Naive thymus-derived CD4-positive, alpha-beta T cell (primary cell): ENCODE results near the gene FASTKD3. TPM values are rescaled to one million over a fixed set of nuclear protein-coding genes. Genes with fewer than 3 reads are reported as not detected.

Experiments
- ATAC-seq: fragments of 150-1000 bp; cut with Tn5 transposase; 2 replicates; pipeline ENCODE4 v1.10.0; 2021; ENCODE audit warnings: mild to moderate bottlenecking, moderate library complexity
- CTCF ChIA-PET: fragments of 350-600 bp; sonication (Branson Sonifier 250); formaldehyde crosslinking; loops from one replicate; lab custom pipeline; 2021; ENCODE audit warnings: antibody characterized with exemption; lab: Charles Lee
- POLR2A ChIA-PET: fragments of 350-600 bp; sonication (Branson Sonifier 250); formaldehyde crosslinking; loops from one replicate; lab custom pipeline; 2021; ENCODE audit warnings: antibody characterized with exemption, inconsistent platforms; lab: Charles Lee
- DNase-seq, 9 donors: peaks; one replicate each; pipeline versions ENCODE4 v3.0.0 to v3.0.0-alpha.2; 2020 to 2022; ENCODE audit warnings: mixed read lengths in 1 of 9
- H3K27ac ChIP-seq: one replicate; pipeline ENCODE4 v1.7.0; 2013; ENCODE audit warnings: mild to moderate bottlenecking, low read depth, low read length, moderate library complexity
- H3K27me3 ChIP-seq, 2 donors: one replicate each; pipeline ENCODE4 v1.7.0; 2013; ENCODE audit warnings: low read length in 2 of 2, mild to moderate bottlenecking in 2 of 2, moderate library complexity in 2 of 2; ENCODE audit not compliant: control insufficient read depth in 2 of 2, insufficient read depth in 2 of 2
- H3K36me3 ChIP-seq, 3 experiments: 1 replicate in 2 of 3; 2 replicates in 1 of 3; pipeline ENCODE4 v1.7.0; 2013; ENCODE audit warnings: low read length in 3 of 3, mild to moderate bottlenecking in 3 of 3, moderate library complexity in 1 of 3; ENCODE audit not compliant: insufficient read depth in 3 of 3, control insufficient read depth in 2 of 3
- H3K4me1 ChIP-seq, 2 donors: one replicate each; pipeline ENCODE4 v1.7.0; 2013; ENCODE audit warnings: low read length in 2 of 2, mild to moderate bottlenecking in 2 of 2, moderate library complexity in 1 of 2; ENCODE audit not compliant: control insufficient read depth in 2 of 2, insufficient read depth in 2 of 2
- H3K4me3 ChIP-seq: 2 replicates; pipeline ENCODE4 v1.7.0; 2013; ENCODE audit warnings: mild to moderate bottlenecking, low read length
- H3K9me3 ChIP-seq, 3 experiments: 1 replicate in 2 of 3; 2 replicates in 1 of 3; pipeline ENCODE4 v1.7.0; 2013; ENCODE audit warnings: low read length in 3 of 3; ENCODE audit not compliant: control insufficient read depth in 2 of 3
- H3K27ac Mint-ChIP-seq, 9 donors: one replicate each; pipeline ENCODE4 v1.8.0; 2020 to 2022; ENCODE audit warnings: mixed read lengths in 9 of 9, mild to moderate bottlenecking in 8 of 9, moderate library complexity in 5 of 9, inconsistent platforms in 2 of 9
- H3K27me3 Mint-ChIP-seq, 5 donors: one replicate each; pipeline ENCODE4 v1.8.0; 2021 to 2022; ENCODE audit warnings: mixed read lengths in 5 of 5, mild to moderate bottlenecking in 1 of 5
- H3K36me3 Mint-ChIP-seq, 5 donors: one replicate each; pipeline ENCODE4 v1.8.0; 2020 to 2022; ENCODE audit warnings: mixed read lengths in 5 of 5, mild to moderate bottlenecking in 3 of 5, inconsistent platforms in 1 of 5
- H3K4me1 Mint-ChIP-seq, 7 donors: one replicate each; pipeline ENCODE4 v1.8.0; 2020 to 2022; ENCODE audit warnings: mixed read lengths in 7 of 7, mild to moderate bottlenecking in 3 of 7, inconsistent platforms in 1 of 7
- H3K4me3 Mint-ChIP-seq, 10 donors: one replicate each; pipeline ENCODE4 v1.8.0; 2020 to 2022; ENCODE audit warnings: mild to moderate bottlenecking in 10 of 10, mixed read lengths in 10 of 10, moderate library complexity in 6 of 10, inconsistent platforms in 2 of 10
- H3K9me3 Mint-ChIP-seq, 11 donors: one replicate each; pipeline ENCODE4 v1.8.0; 2020 to 2022; ENCODE audit warnings: mixed read lengths in 11 of 11, mild to moderate bottlenecking in 4 of 11, inconsistent platforms in 1 of 11, moderate library complexity in 1 of 11
- intact Hi-C, 2 donors: fragments of 100-400 bp; cut with micrococcal nuclease; formaldehyde crosslinking; loops; one replicate each; pipeline ENCODE4 v1.15.1; 2023
- polyA plus RNA-seq, 2 donors: library from polyadenylated mRNA; unstranded; fragments of 300-500 nt; fragmentation: Illumina TruSeq; gene quantifications; one replicate each; pipeline ENCODE4 v1.2.3, GENCODE V29; 2021
- total RNA-seq, 6 experiments: library from RNA in 5 of 6; stranded (reverse) in 5 of 6; gene quantifications; 1 replicate in 5 of 6; 2 replicates in 1 of 6; pipeline ENCODE4 v1.2.3 and lab custom pipeline; 2021 to 2026

FASTKD3 gene
- total and polyA plus RNA-seq, 7 experiments from 2014 or later: 4.2 to 15.3 (median 10.0) TPM

- peaks cover 0 to 2% (median 0%) of the 10 kb centered on the region in 11 donors for H3K9me3 Mint-ChIP-seq
- Histone ChIP-seq H3K4me1 (peaks cover 33 to 39% of the 10 kb centered on the region in 2 donors), H3K9me3 (no peaks in the 10 kb centered on the region), H3K27ac (peak overlapping the region; percentile 87), H3K27me3 (no peaks in the 10 kb centered on the region), H3K36me3 (peaks cover 0 to 11% (median 9%) of the 10 kb centered on the region in 3 experiments), H3K4me3 (peak overlapping the region; percentile 75)
- POLR2A ChIA-PET: interaction anchor here (1.9 to 2.2 kb wide), 3 partner anchors 8 to 12 kb away, joined by 7 to 9 read pairs (median 7); no protein-coding TSS in a partner anchor
- H3K4me3 Mint-ChIP-seq: peak overlapping the region; percentile 88 to 100 (median 96)
- H3K27me3 Mint-ChIP-seq: no peaks in the 10 kb centered on the region
- ATAC-seq: no peak
- peaks cover 53 to 79% (median 77%) of the 10 kb centered on the region in 7 donors for H3K4me1 Mint-ChIP-seq
- peak in 1 of 9 donors; percentile 9 for DNase-seq
- H3K27ac Mint-ChIP-seq: peak overlapping the region; percentile 66 to 97 (median 88)
- intact Hi-C loops: loop anchor here (2.0 to 5.0 kb wide), 5 partner anchors 18 to 1490 kb away; partner anchors contain the start of genes MED10 (in 2 of the 2), NSUN2 (in 2 of the 2) and SRD5A1 (in 2 of the 2)
- peaks cover 0 to 18% (median 6%) of the 10 kb centered on the region in 5 donors for H3K36me3 Mint-ChIP-seq
- CTCF ChIA-PET: interaction anchor here (2.1 kb wide), 1 partner anchor 19 kb away, joined by 7 read pairs; no protein-coding TSS in a partner anchor
These were observed 431 bp downstream of the FASTKD3 start for GRCh38 chr5:7868427-7868772.

GRCh38 chr5:7867260-7867659 lies 1.6 kb downstream of the FASTKD3 start:
- no peaks in the 10 kb centered on the region for H3K27me3 Mint-ChIP-seq
- intact Hi-C loops: loop anchor here in 1 of 2 donors (5.0 kb wide), 1 partner anchor 1235 kb away; the partner anchor contains the start of genes NSUN2 and SRD5A1
- Histone ChIP-seq H3K27ac (no peak overlapping the region), H3K9me3 (no peaks in the 10 kb centered on the region), H3K36me3 (peaks cover 7 to 19% (median 16%) of the 10 kb centered on the region in 3 experiments), H3K4me3 (no peak overlapping the region), H3K4me1 (peaks cover 29% of the 10 kb centered on the region in 2 donors), H3K27me3 (no peaks in the 10 kb centered on the region)
- peak overlapping the region; percentile 44 to 100 (median 90) for H3K4me3 Mint-ChIP-seq
- CTCF ChIA-PET: no interaction called here
- no peak for DNase-seq
- H3K4me1 Mint-ChIP-seq: peaks cover 44 to 69% (median 66%) of the 10 kb centered on the region in 7 donors
- POLR2A ChIA-PET: interaction anchor here (2.2 kb wide), 1 partner anchor 11 kb away, joined by 7 read pairs; no protein-coding TSS in a partner anchor
- peaks cover 5 to 20% (median 10%) of the 10 kb centered on the region in 5 donors for H3K36me3 Mint-ChIP-seq
- peak overlapping the region in 2 of 9 donors; percentile 15 to 56 for H3K27ac Mint-ChIP-seq
- no peak for ATAC-seq
- peaks cover 0 to 2% (median 0%) of the 10 kb centered on the region in 11 donors for H3K9me3 Mint-ChIP-seq

- Histone ChIP-seq H3K36me3 (peaks cover 7 to 20% (median 19%) of the 10 kb centered on the region in 3 experiments), H3K4me1 (peaks cover 19% of the 10 kb centered on the region in 2 donors), H3K27ac (no peak overlapping the region), H3K9me3 (no peaks in the 10 kb centered on the region), H3K4me3 (no peak overlapping the region), H3K27me3 (no peaks in the 10 kb centered on the region)
- Mint-ChIP-seq H3K4me1 (peaks cover 33 to 59% (median 55%) of the 10 kb centered on the region in 7 donors), H3K27ac (peak overlapping the region in 1 of 9 donors; percentile 25), H3K9me3 (peaks cover 0 to 2% (median 0%) of the 10 kb centered on the region in 11 donors), H3K4me3 (no peak overlapping the region), H3K27me3 (no peaks in the 10 kb centered on the region), H3K36me3 (peaks cover 5 to 26% (median 16%) of the 10 kb centered on the region in 5 donors)
- POLR2A ChIA-PET: no interaction called here
- no peak for DNase-seq
- intact Hi-C loops: loop anchor here in 1 of 2 donors (5.0 kb wide), 1 partner anchor 1234 kb away; the partner anchor contains the start of genes NSUN2 and SRD5A1
- CTCF ChIA-PET: no interaction called here
- ATAC-seq: no peak
These were observed 2.6 kb downstream of the FASTKD3 start for GRCh38 chr5:7866196-7866595.

- Histone ChIP-seq H3K4me3 (no peak overlapping the region), H3K27ac (peak overlapping the region; percentile 6), H3K4me1 (peaks cover 0 to 8% of the 10 kb centered on the region in 2 donors), H3K9me3 (no peaks in the 10 kb centered on the region), H3K36me3 (peaks cover 4 to 26% (median 7%) of the 10 kb centered on the region in 3 experiments), H3K27me3 (no peaks in the 10 kb centered on the region)
- Mint-ChIP-seq H3K4me1 (peaks cover 15 to 30% (median 23%) of the 10 kb centered on the region in 7 donors), H3K27ac (peak overlapping the region; percentile 16 to 82 (median 70)), H3K4me3 (peak overlapping the region in 3 of 10 donors; percentile 0 to 36 (median 18)), H3K36me3 (peaks cover 3 to 35% (median 20%) of the 10 kb centered on the region in 5 donors), H3K9me3 (peaks cover 0 to 2% (median 0%) of the 10 kb centered on the region in 11 donors), H3K27me3 (peaks cover 0 to 2% (median 0%) of the 10 kb centered on the region in 5 donors)
- CTCF ChIA-PET: interaction anchor here (2.8 kb wide), 1 partner anchor 14 kb away, joined by 8 read pairs; no protein-coding TSS in a partner anchor
- intact Hi-C loops: loop anchor here (1.0 to 5.0 kb wide), 4 partner anchors 11 to 1096 kb away; partner anchors contain the start of genes FASTKD3 (in 1 of the 2) and MTRR (in 1 of the 2)
- peak in 2 of 9 donors; percentile 11 to 17 for DNase-seq
- no peak for ATAC-seq
- POLR2A ChIA-PET: interaction anchor here (1.6 kb wide), 1 partner anchor 11 kb away, joined by 9 read pairs; the partner anchor contains the start of genes FASTKD3 and MTRR
These were observed 10.8 kb downstream of the FASTKD3 start for GRCh38 chr5:7857926-7858632.

DNA sequence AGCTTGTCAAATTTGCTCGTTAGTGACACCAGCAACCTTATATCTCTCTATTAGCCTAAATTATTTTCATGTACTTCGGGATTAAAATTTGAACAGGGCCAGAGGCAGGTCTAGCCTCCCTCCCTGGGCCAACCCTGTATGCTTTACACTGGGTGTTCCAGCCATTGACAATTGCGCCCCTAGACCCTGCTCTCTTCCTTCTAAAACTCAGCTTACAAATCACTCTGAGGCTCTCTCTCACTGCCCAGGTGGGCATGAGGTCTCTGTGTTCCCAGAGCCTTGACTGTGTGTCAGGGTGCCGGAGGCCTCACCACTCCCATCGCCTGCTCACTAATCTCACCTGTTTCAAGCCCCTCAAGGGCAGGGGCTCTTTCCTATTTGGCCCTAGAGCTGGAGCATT lies 11.5 kb downstream of the FASTKD3 start:
- H3K27ac Mint-ChIP-seq: peak overlapping the region in 2 of 9 donors; percentile 60 to 82
- CTCF ChIA-PET: interaction anchor here (2.8 kb wide), 1 partner anchor 15 kb away, joined by 8 read pairs; no protein-coding TSS in a partner anchor
- peaks cover 18 to 33% (median 26%) of the 10 kb centered on the region in 7 donors for H3K4me1 Mint-ChIP-seq
- Histone ChIP-seq H3K4me1 (peaks cover 0 to 8% of the 10 kb centered on the region in 2 donors), H3K27ac (no peak overlapping the region), H3K36me3 (peaks cover 0 to 21% (median under 1%) of the 10 kb centered on the region in 3 experiments), H3K9me3 (no peaks in the 10 kb centered on the region), H3K4me3 (no peak overlapping the region), H3K27me3 (no peaks in the 10 kb centered on the region)
- ATAC-seq: no peak
- peak overlapping the region in 1 of 10 donors; percentile 36 for H3K4me3 Mint-ChIP-seq
- POLR2A ChIA-PET: interaction anchor here (1.6 kb wide), 1 partner anchor 11 kb away, joined by 7 read pairs; the partner anchor contains the start of genes FASTKD3 and MTRR
- intact Hi-C loops: loop anchor here (2.0 to 5.0 kb wide), 3 partner anchors 110 to 1095 kb away; no protein-coding TSS in a partner anchor
- H3K27me3 Mint-ChIP-seq: peaks cover 0 to 4% (median 0%) of the 10 kb centered on the region in 5 donors
- peaks cover 0 to 28% (median 15%) of the 10 kb centered on the region in 5 donors for H3K36me3 Mint-ChIP-seq
- H3K9me3 Mint-ChIP-seq: peaks cover 0 to 3% (median 0%) of the 10 kb centered on the region in 11 donors
- no peak for DNase-seq

DNA sequence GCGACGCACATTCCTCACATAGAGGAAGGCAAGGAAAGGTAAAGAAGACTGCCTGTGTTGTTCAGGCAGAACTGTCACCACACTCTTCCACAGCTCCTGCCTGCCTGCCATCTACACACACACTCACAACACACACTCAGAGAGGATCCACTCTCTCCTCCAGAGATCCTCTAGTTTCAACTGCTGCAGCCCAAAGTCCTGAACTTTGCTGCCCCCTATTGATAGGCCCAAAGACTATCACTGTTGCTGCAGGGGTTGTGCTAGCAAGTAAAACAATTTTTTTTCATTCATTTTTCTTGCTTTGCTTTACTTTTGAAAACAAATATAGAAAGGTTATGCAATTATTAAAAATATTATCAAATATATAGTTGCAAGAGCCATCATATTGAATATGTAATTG lies 12.0 kb downstream of the FASTKD3 start:
- H3K27me3 Mint-ChIP-seq: peaks cover 0 to 9% (median 0%) of the 10 kb centered on the region in 5 donors
- H3K27ac Mint-ChIP-seq: peak overlapping the region in 1 of 9 donors; percentile 1
- peaks cover 0 to 26% (median 14%) of the 10 kb centered on the region in 5 donors for H3K36me3 Mint-ChIP-seq
- H3K27me3 ChIP-seq: no peaks in the 10 kb centered on the region
- no peaks in the 10 kb centered on the region for H3K9me3 ChIP-seq
- peaks cover 22 to 38% (median 31%) of the 10 kb centered on the region in 7 donors for H3K4me1 Mint-ChIP-seq
- no peak overlapping the region for H3K4me3 Mint-ChIP-seq
- intact Hi-C loops: loop anchor here (2.0 to 5.0 kb wide), 3 partner anchors 110 to 1095 kb away; no protein-coding TSS in a partner anchor
- ATAC-seq (peak; percentile 51), DNase-seq (peak in 3 of 9 donors; percentile 14 to 40 (median 30))
- H3K9me3 Mint-ChIP-seq: peaks cover 0 to 4% (median 0%) of the 10 kb centered on the region in 11 donors
- H3K4me3 ChIP-seq: no peak overlapping the region
- ChIA-PET POLR2A (interaction anchor here (1.6 kb wide), 1 partner anchor 12 kb away, joined by 7 read pairs; the partner anchor contains the start of genes FASTKD3 and MTRR), CTCF (interaction anchor here (1.1 to 2.8 kb wide), 2 partner anchors 11 to 16 kb away, joined by 3 to 8 read pairs; no protein-coding TSS in a partner anchor)
- peaks cover 0 to 8% of the 10 kb centered on the region in 2 donors for H3K4me1 ChIP-seq
- no peak overlapping the region for H3K27ac ChIP-seq
- peaks cover 0 to 17% (median 0%) of the 10 kb centered on the region in 3 experiments for H3K36me3 ChIP-seq
